IPS-NIHi7 (cell line): ENCODE data around the gene FAM217B.
"Not testable (repeated sequence)": the region's sequence is repeated elsewhere in the genome, so short reads cannot be mapped to it uniquely, and the experiment has no call there.

Experiments
- DNase-seq: peaks from one replicate; pipeline ENCODE4 v3.0.0; 2012; ENCODE audit warnings: mixed read lengths; ENCODE audit errors: extremely low spot score

Gene FAM217B

GRCh38 chr20:59938696-59939051, 1.5 kb upstream of the FAM217B start:
- no peak for DNase-seq

- DNase-seq: peak; percentile 28
Measured at GRCh38 chr20:59939052-59939878, 924 bp upstream of the FAM217B start.

DNA sequence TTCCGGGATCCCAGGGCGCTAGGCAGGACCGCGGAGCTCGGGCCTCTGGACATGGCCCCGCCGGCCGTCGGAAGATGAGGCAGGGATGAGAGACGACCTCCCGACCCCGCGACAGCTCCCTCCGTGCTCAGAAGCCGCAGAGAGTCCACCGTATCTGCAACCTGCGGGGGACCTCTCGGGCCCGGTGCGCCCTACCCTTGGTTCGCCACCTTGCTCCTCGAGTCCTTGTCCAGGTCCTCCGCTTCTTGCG, 385 bp upstream of the FAM217B start:
- no peak for DNase-seq

DNA sequence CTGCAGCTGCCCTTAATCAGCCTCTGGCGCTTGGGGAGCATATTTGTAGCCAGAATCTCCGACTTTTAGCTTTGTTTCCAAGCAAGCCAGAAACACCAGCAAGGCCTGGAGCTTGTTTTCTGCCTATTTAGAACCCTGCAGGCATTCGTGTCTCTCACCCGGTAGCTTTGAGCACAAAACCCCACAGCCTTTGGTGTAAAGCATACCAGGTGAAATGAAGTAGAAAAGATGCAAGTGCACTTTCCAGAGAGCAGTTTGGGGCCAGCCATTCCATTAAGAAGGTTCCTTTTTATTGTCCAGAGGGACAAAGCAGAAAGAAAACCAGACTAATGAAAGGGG, 736 bp downstream of the FAM217B start:
- DNase-seq: no peak

DNA sequence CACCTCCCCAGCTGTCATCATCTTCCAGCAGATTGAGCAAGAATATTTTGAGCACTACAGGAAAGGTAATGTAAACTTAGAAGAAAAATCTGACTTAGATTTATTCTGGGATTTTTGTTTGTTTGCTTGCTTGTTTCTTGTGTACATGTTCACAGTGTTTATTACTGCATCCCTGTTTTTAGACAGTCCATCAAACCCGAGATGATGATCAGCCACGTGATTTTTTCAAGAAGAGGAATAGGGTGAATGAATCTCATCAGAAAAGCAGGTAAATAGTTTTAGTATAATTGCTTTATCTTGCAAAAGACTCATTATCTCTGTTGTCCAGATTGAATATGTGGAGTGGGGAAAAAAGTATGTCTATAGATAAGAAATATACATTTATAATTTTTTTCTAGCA, 2.1 kb downstream of the FAM217B start:
- no peak for DNase-seq

GRCh38 chr20:59944726-59945125, 4.5 kb downstream of the FAM217B start:
- no peak for DNase-seq

GRCh38 chr20:59945175-59945574, 5.0 kb downstream of the FAM217B start:
- no peak for DNase-seq

DNA sequence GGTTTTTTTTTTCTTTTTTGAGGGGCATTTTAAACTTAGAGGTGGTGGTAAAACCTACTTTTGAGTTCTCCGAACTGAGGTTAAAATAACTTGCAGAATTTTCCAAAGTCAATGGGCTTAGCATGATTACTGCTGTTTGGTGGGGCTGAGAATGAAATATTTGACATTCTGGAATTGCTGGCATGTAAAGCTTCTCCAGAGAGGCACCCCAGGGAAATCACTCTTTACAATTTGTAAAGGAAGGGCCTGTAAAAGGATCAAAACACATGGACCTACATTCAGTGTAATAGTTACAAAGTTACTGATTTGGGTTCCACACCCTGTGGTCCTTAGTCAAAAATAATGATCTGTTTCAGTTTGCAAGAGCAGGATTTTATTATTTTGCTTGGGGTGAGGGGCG, 5.5 kb downstream of the FAM217B start:
- no peak for DNase-seq

DNA sequence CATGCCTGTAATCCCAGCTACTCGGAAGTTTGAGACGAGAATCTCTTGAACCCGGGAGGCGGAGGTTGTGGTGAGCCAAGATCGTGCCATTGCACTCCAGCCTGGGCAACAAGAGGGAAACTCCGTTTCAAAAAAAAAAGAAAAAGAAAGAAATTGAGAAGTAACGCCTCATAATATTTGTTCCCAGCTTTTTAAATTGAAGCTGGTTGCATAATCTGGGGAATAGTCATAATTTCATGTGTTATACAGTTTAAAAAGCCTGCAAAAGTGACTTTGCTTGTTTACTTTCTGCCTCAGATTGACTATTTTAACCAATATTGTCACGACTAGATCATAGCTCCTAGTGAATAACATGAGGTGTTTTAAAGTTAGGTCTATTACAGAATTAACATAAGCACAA, 7.2 kb downstream of the FAM217B start:
- DNase-seq: no peak

DNA sequence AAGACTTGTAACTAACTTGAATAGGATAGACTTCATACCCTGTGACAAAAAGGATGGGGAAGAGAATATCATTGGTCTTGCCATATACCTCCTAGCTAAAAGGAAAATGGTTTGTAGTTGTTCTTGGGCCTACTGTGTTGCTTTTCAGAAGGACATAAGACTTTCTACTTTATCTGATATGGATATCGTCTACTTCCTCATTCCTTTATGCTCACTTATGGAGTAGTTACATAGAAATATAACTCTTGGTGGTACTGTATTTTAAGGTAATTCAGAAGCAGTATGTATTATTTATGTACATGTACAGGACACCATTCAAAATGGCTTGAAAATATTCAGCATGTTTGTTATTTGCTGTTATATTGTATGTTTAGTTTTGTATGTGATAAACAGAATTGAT, 8.0 kb downstream of the FAM217B start:
- DNase-seq: no peak

GRCh38 chr20:59948828-59949720, 8.9 kb downstream of the FAM217B start:
- peak; percentile 22 for DNase-seq

GRCh38 chr20:59949911-59950310, 9.7 kb downstream of the FAM217B start:
- DNase-seq: no peak

- no peak for DNase-seq
Measured at GRCh38 chr20:59954718-59955117, 14.5 kb downstream of the FAM217B start.

DNA sequence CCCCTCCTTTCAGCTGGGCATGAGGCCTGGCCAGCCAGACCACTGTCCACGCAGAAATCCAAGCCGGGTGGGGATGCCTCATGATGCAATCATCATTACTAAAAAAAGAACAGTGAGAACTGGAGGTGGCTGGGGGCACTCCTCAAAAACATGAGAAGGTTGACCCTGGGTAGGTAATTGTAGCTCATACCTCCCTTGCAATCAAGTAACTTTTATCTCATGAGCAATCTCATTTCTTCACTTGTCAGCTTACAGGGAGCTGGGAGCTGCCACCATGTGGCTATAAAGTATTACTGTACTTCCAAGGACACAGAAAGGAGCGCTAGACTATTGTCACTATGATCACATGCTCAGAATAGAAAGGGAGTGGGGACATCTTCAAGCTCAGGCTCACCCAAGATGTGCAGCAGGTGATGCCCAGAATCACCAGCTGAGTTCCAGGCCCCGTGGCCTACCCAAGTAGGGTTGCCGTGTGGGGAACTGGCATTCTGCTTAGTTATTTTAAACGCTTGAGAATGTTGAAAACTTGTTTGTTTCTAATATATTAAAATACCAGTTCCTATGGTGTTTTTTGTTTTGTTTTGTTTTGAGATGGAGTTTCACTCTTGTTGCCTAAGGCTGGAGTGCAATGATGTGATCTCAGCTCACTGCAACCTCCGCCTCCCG, 15.1 kb downstream of the FAM217B start:
- peak; percentile 31 for DNase-seq

DNA sequence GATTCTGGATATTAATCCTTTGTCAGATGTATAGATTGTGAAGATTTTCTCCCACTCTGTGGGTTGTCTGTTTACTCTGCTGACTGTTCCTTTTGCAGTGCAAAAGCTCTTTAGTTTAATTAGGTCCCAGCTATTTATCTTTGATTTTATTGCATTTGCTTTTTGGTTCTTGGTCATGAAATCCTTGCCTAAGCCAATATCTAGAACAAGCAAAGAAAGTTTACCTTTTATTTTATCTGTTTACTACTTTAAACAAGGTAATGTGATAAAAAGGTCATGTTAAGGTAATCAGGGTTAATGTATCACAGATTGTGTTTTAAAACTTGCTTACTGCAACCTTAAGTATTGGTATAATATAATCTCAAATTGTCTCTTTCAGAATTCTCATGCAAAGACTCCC, 17.4 kb downstream of the FAM217B start:
- not testable (repeated sequence) for DNase-seq

GRCh38 chr20:59958123-59958522, 17.9 kb downstream of the FAM217B start, which contains the start of gene CDH26:
TSS of gene CDH26 (plus strand) at chr20:59958423. CDS start at chr20:59958727, 304 bp downstream.
- no peak for DNase-seq

DNA sequence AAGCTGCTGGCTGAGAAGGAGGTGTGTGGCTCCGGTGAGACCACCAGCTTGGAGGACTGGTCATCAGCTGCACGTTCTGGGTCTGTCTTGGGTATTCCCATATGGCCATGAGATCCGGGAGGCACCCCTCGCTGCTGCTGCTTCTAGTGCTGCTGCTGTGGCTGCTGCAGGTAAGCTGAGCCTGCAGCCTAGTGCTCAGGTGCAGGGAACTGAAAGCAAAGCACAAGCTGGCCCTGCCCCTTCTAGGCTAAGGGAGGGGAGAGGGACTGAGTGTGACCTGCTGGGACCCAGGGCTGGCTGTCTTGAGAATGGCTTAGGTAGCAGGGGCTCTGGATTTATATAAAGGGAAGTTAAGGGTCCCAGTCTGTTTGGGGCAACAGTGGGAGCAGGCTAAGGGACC, 18.4 kb downstream of the FAM217B start:
- DNase-seq: peak; percentile 35

DNA sequence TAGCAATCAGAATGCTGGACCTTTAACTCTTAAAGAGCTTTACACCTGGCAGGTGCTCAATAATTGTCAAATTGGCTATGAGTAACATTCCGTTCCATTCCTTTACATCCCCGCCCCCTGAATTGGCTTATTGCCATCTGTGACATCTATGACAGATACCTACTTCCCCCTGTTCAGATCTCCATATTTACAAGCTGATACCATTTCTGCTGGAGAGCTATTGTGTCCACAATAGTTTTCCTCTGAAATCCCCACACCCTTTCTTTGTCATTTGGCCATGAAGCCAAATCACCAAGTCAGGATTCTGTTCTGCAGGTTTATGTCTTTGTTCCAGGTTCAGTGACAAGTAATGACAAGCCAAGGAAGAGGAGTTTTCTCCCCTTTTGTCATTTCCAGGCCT, 21.2 kb downstream of the FAM217B start:
- DNase-seq: no peak

- DNase-seq: no peak
Measured at GRCh38 chr20:59962155-59962554, 22.0 kb downstream of the FAM217B start.

DNA sequence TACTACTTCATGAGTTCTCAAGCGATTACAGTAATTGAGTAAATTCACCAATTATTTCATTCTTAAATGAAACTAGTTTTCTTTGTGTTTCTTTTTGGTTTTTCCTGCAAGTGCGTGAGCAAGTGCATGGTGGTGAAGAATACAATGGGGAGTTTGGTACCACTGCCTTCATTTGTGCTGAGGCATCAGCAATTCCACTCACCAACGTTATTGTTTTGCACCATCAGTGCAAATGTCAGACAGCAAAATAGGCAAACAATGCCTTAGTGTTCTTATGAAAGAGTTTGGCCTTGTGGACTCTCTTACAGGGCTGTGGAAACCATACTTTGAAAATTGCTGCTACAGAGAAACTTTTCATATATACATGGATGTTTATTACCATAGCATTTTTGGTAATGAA, 26.2 kb downstream of the FAM217B start:
- no peak for DNase-seq

GRCh38 chr20:59971428-59971827, 31.2 kb downstream of the FAM217B start:
- DNase-seq: no peak

DNA sequence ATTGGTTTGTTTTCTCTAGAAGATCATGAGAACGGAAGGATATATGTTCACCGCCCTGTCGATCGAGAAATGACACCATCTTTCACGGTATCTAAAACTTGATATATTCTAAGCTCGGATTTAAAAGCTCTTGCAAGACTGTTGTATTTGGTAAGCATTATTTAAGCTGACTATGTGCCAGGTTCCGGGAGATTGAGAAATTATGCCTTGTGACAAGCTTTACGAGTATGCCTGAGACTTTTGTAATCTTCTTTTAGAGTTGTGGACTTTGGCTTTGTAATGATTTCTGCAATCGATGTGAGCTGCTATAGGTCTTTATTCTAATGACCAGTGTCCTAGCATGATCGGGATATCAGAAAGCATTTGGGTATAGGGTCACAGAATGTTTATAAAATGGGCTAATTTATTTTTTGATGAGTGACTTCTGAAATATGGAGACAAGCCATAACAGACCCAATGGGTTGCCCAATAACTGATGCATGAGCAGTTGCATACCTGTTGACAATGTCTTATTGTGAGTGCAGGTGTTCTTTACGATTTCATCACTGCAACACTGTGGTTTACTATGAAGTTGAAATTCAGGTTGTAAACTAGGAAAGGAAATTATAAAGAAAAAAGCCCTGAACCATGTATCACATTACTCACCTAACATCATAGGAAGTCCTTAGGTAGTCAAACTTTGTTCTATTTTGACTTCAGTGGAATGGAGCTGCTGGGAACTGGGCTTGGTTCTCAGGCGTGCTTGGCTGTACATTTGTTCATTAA, 32.0 kb downstream of the FAM217B start:
- no peak for DNase-seq
